Vagina (tissue), 2 donors: ENCODE measurements around the gene MRPL18.

Experiments used
- CTCF ChIP-seq, 3 experiments: fragments of 450-650 bp in 2 of 3; fragments of 200-600 bp in 1 of 3; sonication (generic) in 1 of 3; IDR thresholded peaks; one replicate each; pipeline ENCODE4 v1.5.1; 2017 to 2019; ENCODE audit warnings: antibody characterized with exemption in 3 of 3, mild to moderate bottlenecking in 2 of 3, moderate library complexity in 2 of 3
- POLR2A ChIP-seq, 2 donors: fragments of 450-650 bp; IDR thresholded peaks; one replicate each; pipeline ENCODE4 v1.6.1; 2017; ENCODE audit warnings: antibody characterized with exemption in 2 of 2, mild to moderate bottlenecking in 2 of 2, moderate library complexity in 2 of 2

GRCh38 chr6:159813781-159814180 lies 23.5 kb downstream of the MRPL18 start:
- TF ChIP-seq CTCF (IDR thresholded peaks at IDR 0.05) (no peak), POLR2A (IDR thresholded peaks at IDR 0.05) (no peak)
